Stimulated activated CD4-positive, alpha-beta T cell treated with anti-CD3 and anti-CD28 coated beads, Interleukin-1b, Interleukin-23, amount 100 ng/mL, for 1 hour (primary cell): ENCODE results near the gene BTN1A1.
"Not testable (repeated sequence)": the region's sequence is repeated elsewhere in the genome, so short reads cannot be mapped to it uniquely, and the experiment has no call there.

Experiments
- DNase-seq, 2 donors: peaks; one replicate each; pipeline ENCODE4 v3.0.0-alpha.2; 2020; ENCODE audit warnings: low read depth in 2 of 2

The BTN1A1 gene

GRCh38 chr6:26511033-26511432 lies 10.9 kb downstream of the BTN1A1 start:
- DNase-seq, result not testable (repeated sequence)

GRCh38 chr6:26514984-26515383 lies 14.9 kb downstream of the BTN1A1 start:
- no peak for DNase-seq

GRCh38 chr6:26516481-26517427 lies 16.7 kb downstream of the BTN1A1 start:
- DNase-seq, result no peak

GRCh38 chr6:26519359-26519758 lies 19.3 kb downstream of the BTN1A1 start:
- DNase-seq, result no peak

GRCh38 chr6:26520237-26520849 lies 20.2 kb downstream of the BTN1A1 start:
- no peak for DNase-seq

- DNase-seq, result peak; percentile 72 to 77
These were observed 20.9 kb downstream of the BTN1A1 start for GRCh38 chr6:26520850-26521599.

- peak; percentile 9 to 24 for DNase-seq
These were observed 21.7 kb downstream of the BTN1A1 start for GRCh38 chr6:26521600-26522391.

- DNase-seq, result not testable (repeated sequence)
These were observed 22.6 kb downstream of the BTN1A1 start for GRCh38 chr6:26522486-26523228.

- DNase-seq, result not testable (repeated sequence)
These were observed 24.2 kb downstream of the BTN1A1 start for GRCh38 chr6:26524314-26524713.

GRCh38 chr6:26524722-26525370 lies 24.7 kb downstream of the BTN1A1 start:
- DNase-seq, result no peak

- DNase-seq, result no peak
These were observed 25.7 kb downstream of the BTN1A1 start for GRCh38 chr6:26525838-26526237.

GRCh38 chr6:26526928-26527327 lies 26.8 kb downstream of the BTN1A1 start:
- DNase-seq, result no peak

- no peak for DNase-seq
These were observed 30.1 kb downstream of the BTN1A1 start for GRCh38 chr6:26530203-26530602.

- no peak for DNase-seq
These were observed 31.8 kb downstream of the BTN1A1 start for GRCh38 chr6:26531897-26532296.

GRCh38 chr6:26532699-26533531 lies 32.8 kb downstream of the BTN1A1 start:
- peak; percentile 89 to 92 for DNase-seq

- no peak for DNase-seq
These were observed 33.4 kb downstream of the BTN1A1 start for GRCh38 chr6:26533532-26533931.

GRCh38 chr6:26534681-26535465 lies 34.8 kb downstream of the BTN1A1 start:
- DNase-seq, result no peak

- no peak for DNase-seq
These were observed 36.6 kb downstream of the BTN1A1 start for GRCh38 chr6:26536571-26537159.
